Tibial artery (tissue), 4 donors: ENCODE results near the gene ANGEL1.

Experiments used
- DNase-seq, 2 donors: peaks; one replicate each; pipeline ENCODE4 v3.0.0-alpha.2; 2019
- H3K27ac ChIP-seq, 2 donors: fragments of 200-600 bp; sonication (generic) in 1 of 2; 1 replicate in 1 of 2; 2 replicates in 1 of 2; pipeline ENCODE4 v1.5.1; 2018 to 2019; ENCODE audit warnings: mild to moderate bottlenecking in 1 of 2
- H3K27me3 ChIP-seq, 2 donors: fragments of 200-600 bp; sonication (generic) in 1 of 2; one replicate each; pipeline versions ENCODE4 v1.5.1 to v1.6.0; 2016 to 2019
- H3K36me3 ChIP-seq, 3 donors: fragments of 200-600 bp; sonication (generic) in 2 of 3; one replicate each; pipeline ENCODE4 v1.5.1; 2016 to 2019; ENCODE audit warnings: mild to moderate bottlenecking in 2 of 3
- H3K4me1 ChIP-seq, 4 donors: fragments of 200-600 bp; sonication (generic) in 2 of 4; 1 replicate in 3 of 4; 2 replicates in 1 of 4; pipeline ENCODE4 v1.5.1; 2016 to 2019
- H3K4me3 ChIP-seq, 2 donors: fragments of 200-600 bp; sonication (generic) in 1 of 2; 1 replicate in 1 of 2; 2 replicates in 1 of 2; pipeline ENCODE4 v1.5.1; 2018 to 2019; ENCODE audit warnings: mild to moderate bottlenecking in 2 of 2
- H3K9me3 ChIP-seq, 3 donors: fragments of 200-600 bp; sonication (generic) in 1 of 3; one replicate each; pipeline ENCODE4 v1.5.1; 2016 to 2019
- CTCF ChIP-seq, 2 experiments: fragments of 200-600 bp in 1 of 2; fragments of 450-650 bp in 1 of 2; IDR thresholded peaks; one replicate each; pipeline ENCODE4 v1.5.1; 2017 to 2019; ENCODE audit warnings: antibody characterized with exemption in 2 of 2, mild to moderate bottlenecking in 1 of 2, moderate library complexity in 1 of 2
- intact Hi-C: fragments of 100-400 bp; cut with DNase I; formaldehyde crosslinking; loops from one replicate; pipeline ENCODE4 v1.15.0; 2023; ENCODE audit warnings: low total_unique reads

Gene ANGEL1

GRCh38 chr14:76753541-76754198 is 59.0 kb downstream of the ANGEL1 start:
- H3K9me3 ChIP-seq: no peaks in the 10 kb centered on the region
- H3K27ac ChIP-seq: no peak overlapping the region
- intact Hi-C loops: no loop called here
- peak in 1 of 2 donors; percentile 10 for DNase-seq
- no peak for TF ChIP-seq CTCF (IDR thresholded peaks at IDR 0.05)
- H3K27me3 ChIP-seq: no peaks in the 10 kb centered on the region
- H3K4me1 ChIP-seq: no peaks in the 10 kb centered on the region
- no peak overlapping the region for H3K4me3 ChIP-seq
- H3K36me3 ChIP-seq: no peaks in the 10 kb centered on the region

GRCh38 chr14:76752744-76753143 is 59.9 kb downstream of the ANGEL1 start:
- DNase-seq: no peak
- H3K4me1 ChIP-seq: no peaks in the 10 kb centered on the region
- no peak overlapping the region for H3K27ac ChIP-seq
- no peaks in the 10 kb centered on the region for H3K27me3 ChIP-seq
- no peak for TF ChIP-seq CTCF (IDR thresholded peaks at IDR 0.05)
- H3K9me3 ChIP-seq: no peaks in the 10 kb centered on the region
- no peak overlapping the region for H3K4me3 ChIP-seq
- intact Hi-C loops: no loop called here
- no peaks in the 10 kb centered on the region for H3K36me3 ChIP-seq

- no peak for DNase-seq
- Histone ChIP-seq H3K27me3 (no peaks in the 10 kb centered on the region), H3K27ac (no peak overlapping the region), H3K9me3 (peaks cover 0 to 14% (median 12%) of the 10 kb centered on the region in 3 donors), H3K4me1 (no peaks in the 10 kb centered on the region), H3K36me3 (peaks cover 0 to 8% (median 0%) of the 10 kb centered on the region in 3 donors), H3K4me3 (no peak overlapping the region)
- no peak for TF ChIP-seq CTCF (IDR thresholded peaks at IDR 0.05)
- intact Hi-C loops: no loop called here
These were observed 69.7 kb downstream of the ANGEL1 start for GRCh38 chr14:76742966-76743365.

- H3K4me1 ChIP-seq: no peaks in the 10 kb centered on the region
- intact Hi-C loops: no loop called here
- no peak overlapping the region for H3K4me3 ChIP-seq
- no peak for DNase-seq
- H3K9me3 ChIP-seq: peaks cover 0 to 19% (median 12%) of the 10 kb centered on the region in 3 donors
- no peak overlapping the region for H3K27ac ChIP-seq
- peaks cover 0 to 8% (median 0%) of the 10 kb centered on the region in 3 donors for H3K36me3 ChIP-seq
- no peaks in the 10 kb centered on the region for H3K27me3 ChIP-seq
- TF ChIP-seq CTCF (IDR thresholded peaks at IDR 0.05): no peak
These were observed 70.5 kb downstream of the ANGEL1 start for GRCh38 chr14:76742185-76742584.

- H3K27me3 ChIP-seq: no peaks in the 10 kb centered on the region
- no peak overlapping the region for H3K27ac ChIP-seq
- intact Hi-C loops: no loop called here
- H3K9me3 ChIP-seq: peaks cover 0 to 19% (median 12%) of the 10 kb centered on the region in 3 donors
- no peak for TF ChIP-seq CTCF (IDR thresholded peaks at IDR 0.05)
- H3K4me1 ChIP-seq: no peaks in the 10 kb centered on the region
- H3K36me3 ChIP-seq: peaks cover 0 to 8% (median 0%) of the 10 kb centered on the region in 3 donors
- H3K4me3 ChIP-seq: no peak overlapping the region
- DNase-seq: no peak
These were observed 71.6 kb downstream of the ANGEL1 start for GRCh38 chr14:76741074-76741473.
